Type B pancreatic cell (in vitro differentiated cells): ENCODE measurements around the gene CNTN2. TPM values are rescaled to one million over a fixed set of nuclear protein-coding genes. Genes with fewer than 3 reads are reported as not detected.

Source experiments
- DNase-seq: peaks from one replicate; pipeline ENCODE4 v3.0.0; 2021; ENCODE audit warnings: mixed read lengths; ENCODE audit not compliant: unreplicated experiment; ENCODE audit errors: extremely low spot score
- H3K27ac Mint-ChIP-seq: 2 replicates; pipeline ENCODE4 v1.8.0; 2021; ENCODE audit warnings: mild to moderate bottlenecking, mixed read lengths
- H3K27me3 Mint-ChIP-seq: 2 replicates; pipeline ENCODE4 v1.8.0; 2021; ENCODE audit warnings: mixed read lengths
- H3K36me3 Mint-ChIP-seq: 2 replicates; pipeline ENCODE4 v1.8.0; 2021; ENCODE audit warnings: mixed read lengths
- H3K4me1 Mint-ChIP-seq: one replicate; pipeline ENCODE4 v1.8.0; 2021; ENCODE audit warnings: mixed read lengths; ENCODE audit not compliant: unreplicated experiment
- H3K4me3 Mint-ChIP-seq: 2 replicates; pipeline ENCODE4 v1.8.0; 2021; ENCODE audit warnings: mild to moderate bottlenecking, mixed read lengths
- H3K9me3 Mint-ChIP-seq: 2 replicates; pipeline ENCODE4 v1.8.0; 2021; ENCODE audit warnings: mixed read lengths
- CTCF ChIP-seq: fragments of 200-600 bp; sonication (generic); conservative IDR thresholded peaks from 2 replicates; pipeline ENCODE4 v1.5.0; 2021; ENCODE audit warnings: antibody characterized with exemption, mild to moderate bottlenecking
- total RNA-seq: library from RNA; stranded (reverse); gene quantifications from 2 replicates; pipeline ENCODE4 v1.2.1, GENCODE V29; 2021; ENCODE audit warnings: low replicate concordance

Gene CNTN2
- total RNA-seq, 1 donor from 2014 or later = 6.3 TPM

- no peak for TF ChIP-seq CTCF
- Mint-ChIP-seq H3K4me1 (peaks cover 5% of the 10 kb centered on the region), H3K27ac (no peak overlapping the region), H3K36me3 (no peaks in the 10 kb centered on the region), H3K27me3 (peaks cover 37% of the 10 kb centered on the region), H3K4me3 (no peak overlapping the region), H3K9me3 (no peaks in the 10 kb centered on the region)
- DNase-seq = no peak
Measured at GRCh38 chr1:205056956-205057568, 14.1 kb downstream of the CNTN2 start.

- TF ChIP-seq CTCF = no peak
- DNase-seq = no peak
- Mint-ChIP-seq H3K4me3 (no peak overlapping the region), H3K27me3 (peaks cover 40% of the 10 kb centered on the region), H3K27ac (no peak overlapping the region), H3K36me3 (no peaks in the 10 kb centered on the region), H3K4me1 (peaks cover 5% of the 10 kb centered on the region), H3K9me3 (no peaks in the 10 kb centered on the region)
Measured at GRCh38 chr1:205057808-205058575, 15.0 kb downstream of the CNTN2 start.

GRCh38 chr1:205058853-205059252, 15.8 kb downstream of the CNTN2 start:
- DNase-seq = no peak
- no peak for TF ChIP-seq CTCF
- Mint-ChIP-seq H3K4me3 (no peak overlapping the region), H3K27ac (no peak overlapping the region), H3K36me3 (no peaks in the 10 kb centered on the region), H3K27me3 (peaks cover 32% of the 10 kb centered on the region), H3K4me1 (peaks cover 9% of the 10 kb centered on the region), H3K9me3 (no peaks in the 10 kb centered on the region)

GRCh38 chr1:205059660-205060059, 16.6 kb downstream of the CNTN2 start:
- Mint-ChIP-seq H3K27me3 (peaks cover 27% of the 10 kb centered on the region), H3K36me3 (no peaks in the 10 kb centered on the region), H3K27ac (no peak overlapping the region), H3K4me1 (peaks cover 9% of the 10 kb centered on the region), H3K4me3 (no peak overlapping the region), H3K9me3 (no peaks in the 10 kb centered on the region)
- DNase-seq = no peak
- TF ChIP-seq CTCF = no peak

GRCh38 chr1:205060746-205061145, 17.7 kb downstream of the CNTN2 start:
- Mint-ChIP-seq H3K36me3 (no peaks in the 10 kb centered on the region), H3K27ac (no peak overlapping the region), H3K27me3 (peaks cover 22% of the 10 kb centered on the region), H3K9me3 (no peaks in the 10 kb centered on the region), H3K4me1 (peaks cover 9% of the 10 kb centered on the region), H3K4me3 (no peak overlapping the region)
- no peak for TF ChIP-seq CTCF
- no peak for DNase-seq
